ENCODE measurements around the gene KRT1. TPM values are rescaled to one million over a fixed set of nuclear protein-coding genes. Genes with fewer than 3 reads are reported as not detected.

Gene KRT1
- polyA plus RNA-seq, 1 of the 3 experiments (the other 2 are of a cell fraction): not detected

- TF ChIP-seq, protein P1, sequence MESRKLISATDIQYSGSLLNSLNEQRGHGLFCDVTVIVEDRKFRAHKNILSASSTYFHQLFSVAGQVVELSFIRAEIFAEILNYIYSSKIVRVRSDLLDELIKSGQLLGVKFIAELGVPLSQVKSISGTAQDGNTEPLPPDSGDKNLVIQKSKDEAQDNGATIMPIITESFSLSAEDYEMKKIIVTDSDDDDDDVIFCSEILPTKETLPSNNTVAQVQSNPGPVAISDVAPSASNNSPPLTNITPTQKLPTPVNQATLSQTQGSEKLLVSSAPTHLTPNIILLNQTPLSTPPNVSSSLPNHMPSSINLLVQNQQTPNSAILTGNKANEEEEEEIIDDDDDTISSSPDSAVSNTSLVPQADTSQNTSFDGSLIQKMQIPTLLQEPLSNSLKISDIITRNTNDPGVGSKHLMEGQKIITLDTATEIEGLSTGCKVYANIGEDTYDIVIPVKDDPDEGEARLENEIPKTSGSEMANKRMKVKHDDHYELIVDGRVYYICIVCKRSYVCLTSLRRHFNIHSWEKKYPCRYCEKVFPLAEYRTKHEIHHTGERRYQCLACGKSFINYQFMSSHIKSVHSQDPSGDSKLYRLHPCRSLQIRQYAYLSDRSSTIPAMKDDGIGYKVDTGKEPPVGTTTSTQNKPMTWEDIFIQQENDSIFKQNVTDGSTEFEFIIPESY (IDR thresholded peaks at IDR 0.05; ENCODE audit: borderline replicate concordance, low read depth): no peak
- TF ChIP-seq MXI1 (IDR thresholded peaks at IDR 0.05; ENCODE audit: low read depth, low read length): no peak
- TF ChIP-seq, protein P2, sequence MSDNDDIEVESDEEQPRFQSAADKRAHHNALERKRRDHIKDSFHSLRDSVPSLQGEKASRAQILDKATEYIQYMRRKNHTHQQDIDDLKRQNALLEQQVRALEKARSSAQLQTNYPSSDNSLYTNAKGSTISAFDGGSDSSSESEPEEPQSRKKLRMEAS (IDR thresholded peaks at IDR 0.05; ENCODE audit: low read depth): no peak
- TF ChIP-seq FOSL2 (IDR thresholded peaks at IDR 0.05; ENCODE audit: borderline replicate concordance, low read depth): no peak
- TF ChIP-seq GATA2 (CRISPR knock-in tag; IDR thresholded peaks at IDR 0.05): no peak
- no peak for TF ChIP-seq SMC3 (IDR thresholded peaks at IDR 0.05; ENCODE audit: low read depth, low read length)
- TF ChIP-seq NFIC (IDR thresholded peaks at IDR 0.05; ENCODE audit: borderline replicate concordance): no peak
- TF ChIP-seq CHD2 (IDR thresholded peaks at IDR 0.05; ENCODE audit: low read length, partially characterized antibody): no peak
These were observed 2.8 kb upstream of the KRT1 start (continued) for GRCh38 chr12:52682938-52683574.

DNA sequence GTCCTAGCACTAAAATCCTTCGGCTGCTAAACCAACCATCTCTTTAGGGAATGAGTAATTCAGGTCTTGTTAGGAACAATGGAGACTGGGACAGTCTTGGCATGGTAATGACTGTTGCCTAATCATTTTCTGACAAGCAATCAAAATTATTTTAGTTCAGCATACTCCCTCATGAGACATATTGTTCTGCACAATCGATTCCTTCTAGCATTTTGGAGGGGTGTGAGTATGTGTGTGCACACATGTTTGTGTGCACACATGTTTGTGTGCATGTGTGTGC, 2.1 kb upstream of the KRT1 start:
- POLR2A ChIA-PET: no interaction called here
- no peak overlapping the region for H3K4me2 ChIP-seq

More for the DNA sequence above, 2.1 kb upstream of the KRT1 start:
- Histone ChIP-seq H3K79me2 (ENCODE audit: insufficient read depth) (no peaks in the 10 kb centered on the region), H3K4me3 (ENCODE audit: low read depth in 2 of 2, low read length in 1 of 2) (no peak overlapping the region), H3K9ac (no peak overlapping the region), H3K36me3 (replicated peaks in 1 of 2; ENCODE audit: control insufficient read depth in 1 of 2, insufficient read depth in 2 of 2, low read length in 1 of 2) (no peaks in the 10 kb centered on the region), H3K9me3 (no peaks in the 10 kb centered on the region), H3K27ac (ENCODE audit: low read depth in 2 of 2, low read length in 1 of 2) (no peak overlapping the region), H3K27me3 (ENCODE audit: insufficient read depth) (peaks cover 58% of the 10 kb centered on the region), H3K9me2 (no peaks in the 10 kb centered on the region), H3K4me1 (ENCODE audit: control insufficient read depth in 1 of 2, insufficient read depth in 2 of 2, low read depth in 1 of 2, low read length in 1 of 2) (no peaks in the 10 kb centered on the region), H3F3A (replicated peaks; ENCODE audit: insufficient read depth) (no peaks in the 10 kb centered on the region), H4K20me1 (ENCODE audit: insufficient read depth) (no peaks in the 10 kb centered on the region), H2AFZ (ENCODE audit: low read depth) (no peak overlapping the region)
- 23% methylated on average over 2 of the region's 2 CpGs for WGBS (ENCODE audit: low lambda C conversion rate)
- DNase-seq: no peak
- CTCF ChIA-PET: no interaction called here
- TF ChIP-seq REST (IDR thresholded peaks at IDR 0.05; ENCODE audit: low read depth, low read length): no peak
- TF ChIP-seq NFIC (IDR thresholded peaks at IDR 0.05; ENCODE audit: borderline replicate concordance): no peak
- TF ChIP-seq FOSL2 (IDR thresholded peaks at IDR 0.05; ENCODE audit: borderline replicate concordance, low read depth): no peak
